Fibroblast of lung (primary cell): ENCODE results near the gene TRMU.

Source experiments
- CTCF ChIP-seq, 2 donors: IDR thresholded peaks in 1 of 2; conservative IDR thresholded peaks in 1 of 2; 1 replicate in 1 of 2; 2 replicates in 1 of 2; pipeline ENCODE4 v1.5.1; 2011 to 2012; ENCODE audit warnings: low read length in 2 of 2, control low read depth in 1 of 2, inconsistent platforms in 1 of 2, low read depth in 1 of 2, mild to moderate bottlenecking in 1 of 2
- EZH2 ChIP-seq: IDR thresholded peaks from 2 replicates; pipeline ENCODE4 v1.5.1; 2012; ENCODE audit warnings: low read length, control low read depth, mild to moderate bottlenecking; ENCODE audit errors: missing control alignments

GRCh38 chr22:46355369-46355995, 20.0 kb downstream of the TRMU start:
- no peak for TF ChIP-seq EZH2
- TF ChIP-seq CTCF (conservative IDR thresholded peaks at IDR 0.05 in 1 of 2, IDR thresholded peaks at IDR 0.05 in 1 of 2; ENCODE audit: low read depth in 1 of 2, low read length in 2 of 2): peak; percentile 55 to 74
